Measurements from ENCODE around the gene FBXO48. TPM values are rescaled to one million over a fixed set of nuclear protein-coding genes. Genes with fewer than 3 reads are reported as not detected.
"Not testable (repeated sequence)": the region's sequence is repeated elsewhere in the genome, so short reads cannot be mapped to it uniquely, and the experiment has no call there.

Gene FBXO48
- total RNA-seq, 2 experiments from 2014 or later: 0.44 to 0.50 TPM

- H3K36me3 ChIP-seq (ENCODE audit: insufficient read depth, low read length): no peaks in the 10 kb centered on the region
- Mint-ChIP-seq H3K4me1 (ENCODE audit: low read depth) (peaks cover 5% of the 10 kb centered on the region), H3K27me3 (no peaks in the 10 kb centered on the region), H3K4me3 (no peak overlapping the region), H3K36me3 (ENCODE audit: low read depth) (peaks cover 5% of the 10 kb centered on the region), H3K27ac (no peak overlapping the region), H3K9me3 (no peaks in the 10 kb centered on the region)
- no peaks in the 10 kb centered on the region for H3K9me3 ChIP-seq (ENCODE audit: control insufficient read depth in 1 of 2, insufficient read depth in 1 of 2, low read length in 2 of 2)
- TF ChIP-seq CTCF (IDR thresholded peaks at IDR 0.05): no peak
- H3K4me3 ChIP-seq (ENCODE audit: low read length): no peak overlapping the region
- H3K27ac ChIP-seq (ENCODE audit: low read depth in 1 of 2, low read length in 2 of 2): no peak overlapping the region
- intact Hi-C loops (cut with DNase I, micrococcal nuclease): loop anchor here in 1 of 2 experiments (5.0 kb wide), 2 partner anchors 103 to 218 kb away; no protein-coding TSS in a partner anchor
- H3K4me1 ChIP-seq (ENCODE audit: insufficient read depth, low read length): no peaks in the 10 kb centered on the region
- ChIA-PET CTCF (interaction anchor here (1.3 to 4.3 kb wide), 3 partner anchors 16 to 436 kb away, joined by 3 to 26 read pairs (median 13); no protein-coding TSS in a partner anchor), POLR2A (interaction anchor here (0.9 kb wide), 1 partner anchor 35 kb away, joined by 4 read pairs; no protein-coding TSS in a partner anchor)
- ATAC-seq (ENCODE audit: poor library complexity) (no peak), DNase-seq (no peak)
- H3K27me3 ChIP-seq (ENCODE audit: control insufficient read depth in 1 of 2, insufficient read depth in 2 of 2, low read length in 2 of 2): no peaks in the 10 kb centered on the region
Observed at GRCh38 chr2:68489282-68489681, 22.2 kb upstream of the FBXO48 start.

- H3K27ac Mint-ChIP-seq; H3K4me1 ChIP-seq (ENCODE audit: insufficient read depth, low read length); H3K27me3 Mint-ChIP-seq; H3K4me1 Mint-ChIP-seq (ENCODE audit: low read depth); H3K27ac ChIP-seq (ENCODE audit: low read depth in 1 of 2, low read length in 2 of 2); DNase-seq; H3K27me3 ChIP-seq (ENCODE audit: control insufficient read depth in 1 of 2, insufficient read depth in 2 of 2, low read length in 2 of 2); H3K4me3 Mint-ChIP-seq; H3K36me3 ChIP-seq (ENCODE audit: insufficient read depth, low read length); ATAC-seq (ENCODE audit: poor library complexity); H3K9me3 ChIP-seq (ENCODE audit: control insufficient read depth in 1 of 2, insufficient read depth in 1 of 2, low read length in 2 of 2); H3K36me3 Mint-ChIP-seq (ENCODE audit: low read depth); H3K9me3 Mint-ChIP-seq; H3K4me3 ChIP-seq (ENCODE audit: low read length): not testable (repeated sequence)
- ChIA-PET POLR2A (interaction anchor here (0.7 to 1.2 kb wide), 3 partner anchors 10 to 276 kb away, joined by 3 to 5 read pairs (median 3); no protein-coding TSS in a partner anchor), CTCF (interaction anchor here (1.2 to 4.3 kb wide), 5 partner anchors 18 to 438 kb away, joined by 4 to 26 read pairs (median 6); no protein-coding TSS in a partner anchor)
- intact Hi-C loops (cut with DNase I, micrococcal nuclease): loop anchor here in 1 of 2 experiments (1.0 to 5.0 kb wide), 3 partner anchors 104 to 437 kb away; no protein-coding TSS in a partner anchor
Observed at GRCh38 chr2:68488605-68489004, 21.5 kb upstream of the FBXO48 start.

GRCh38 chr2:68487773-68488355 is 20.8 kb upstream of the FBXO48 start:
- ATAC-seq (ENCODE audit: poor library complexity): peak; percentile 55
- no peaks in the 10 kb centered on the region for H3K9me3 Mint-ChIP-seq

More at GRCh38 chr2:68487773-68488355, 20.8 kb upstream of the FBXO48 start:
- Histone ChIP-seq H3K27ac (ENCODE audit: low read depth in 1 of 2, low read length in 2 of 2) (no peak overlapping the region), H3K4me1 (ENCODE audit: insufficient read depth, low read length) (no peaks in the 10 kb centered on the region), H3K4me3 (ENCODE audit: low read length) (no peak overlapping the region), H3K36me3 (ENCODE audit: insufficient read depth, low read length) (no peaks in the 10 kb centered on the region), H3K27me3 (ENCODE audit: control insufficient read depth in 1 of 2, insufficient read depth in 2 of 2, low read length in 2 of 2) (no peaks in the 10 kb centered on the region), H3K9me3 (ENCODE audit: control insufficient read depth in 1 of 2, insufficient read depth in 1 of 2, low read length in 2 of 2) (no peaks in the 10 kb centered on the region)
- POLR2A ChIA-PET: interaction anchor here (0.7 to 1.2 kb wide), 7 partner anchors 9 to 439 kb away, joined by 3 to 5 read pairs (median 3); no protein-coding TSS in a partner anchor
- no peaks in the 10 kb centered on the region for H3K27me3 Mint-ChIP-seq
- peaks cover 5% of the 10 kb centered on the region for H3K4me1 Mint-ChIP-seq (ENCODE audit: low read depth)
- CTCF ChIA-PET: interaction anchor here (0.7 to 4.3 kb wide), 14 partner anchors 10 to 439 kb away, joined by 3 to 26 read pairs (median 5); partner anchors contain the start of genes APLF and FBXO48
- peak; percentile 62 for TF ChIP-seq CTCF (IDR thresholded peaks at IDR 0.05)
- DNase-seq: peak in 3 of 14 experiments; percentile 48 to 54 (median 52)
- no peaks in the 10 kb centered on the region for H3K36me3 Mint-ChIP-seq (ENCODE audit: low read depth)
- H3K4me3 Mint-ChIP-seq: no peak overlapping the region
- intact Hi-C loops (cut with DNase I, micrococcal nuclease): loop anchor here (1.0 to 5.0 kb wide), 3 partner anchors 104 to 437 kb away; no protein-coding TSS in a partner anchor
- H3K27ac Mint-ChIP-seq: no peak overlapping the region

Measured in CD4-positive, alpha-beta T cell (primary cell).